Bronchial epithelial cell (primary cell): Measurements from ENCODE around the gene ARFGEF3. TPM values are rescaled to one million over a fixed set of nuclear protein-coding genes. Genes with fewer than 3 reads are reported as not detected.

Experiments used
- DNase-seq: peaks from one replicate; pipeline ENCODE4 v3.0.0-alpha.2; 2010; ENCODE audit warnings: low read depth
- FAIRE-seq: peaks from 2 replicates; lab custom pipeline; 2011; peaks lifted over from hg19 to GRCh38; lab: Jason Lieb, UNC
- H3K27me3 ChIP-seq: 2 replicates; pipeline ENCODE4 v1.5.1; 2011; ENCODE audit warnings: low read length; ENCODE audit not compliant: control insufficient read depth, insufficient read depth
- H3K36me3 ChIP-seq: 2 replicates; pipeline ENCODE4 v1.5.1; 2011; ENCODE audit warnings: low read length; ENCODE audit not compliant: control insufficient read depth, insufficient read depth
- H3K4me3 ChIP-seq: 2 replicates; pipeline ENCODE4 v1.5.1; 2011; ENCODE audit warnings: mild to moderate bottlenecking, low read depth, low read length, control low read depth
- total RNA-seq: library from RNA; depleted of rRNA; stranded (reverse); fragments of >200 nt; gene quantifications from 2 replicates; pipeline ENCODE4 v1.2.1, GENCODE V29; 2014
- TF ChIP-seq, protein P1 (sequence below): IDR thresholded peaks from 2 replicates; pipeline ENCODE4 v1.5.1; 2011; ENCODE audit warnings: mild to moderate bottlenecking, moderate library complexity, low read length, control low read depth, inconsistent platforms; ENCODE audit not compliant: insufficient read depth, severe bottlenecking

ARFGEF3 gene
- total RNA-seq, 1 donor from 2014 or later: 10.3 TPM

DNA sequence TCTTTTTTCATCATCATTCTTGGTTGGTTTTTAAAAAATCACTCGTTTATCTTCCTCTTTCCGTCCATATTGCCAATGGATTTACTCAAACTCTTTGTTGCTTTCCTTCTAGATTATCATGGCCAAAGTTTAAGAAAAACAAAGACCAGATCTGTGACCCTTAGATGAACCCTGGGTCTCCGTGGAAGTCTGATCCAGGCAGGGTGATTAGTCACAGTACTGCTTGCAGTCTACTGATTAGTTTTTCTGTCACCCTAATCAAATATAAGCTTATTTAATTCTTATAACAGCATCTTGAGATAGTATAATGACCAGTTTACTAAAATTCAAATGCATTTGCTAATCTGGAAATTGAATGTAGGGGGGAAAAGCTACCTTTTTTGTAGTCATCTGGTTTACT lies 210.0 kb downstream of the ARFGEF3 start:
- Histone ChIP-seq H3K36me3 (no peaks in the 10 kb centered on the region), H3K27me3 (no peaks in the 10 kb centered on the region), H3K4me3 (no peak overlapping the region)
- TF ChIP-seq, protein P1, sequence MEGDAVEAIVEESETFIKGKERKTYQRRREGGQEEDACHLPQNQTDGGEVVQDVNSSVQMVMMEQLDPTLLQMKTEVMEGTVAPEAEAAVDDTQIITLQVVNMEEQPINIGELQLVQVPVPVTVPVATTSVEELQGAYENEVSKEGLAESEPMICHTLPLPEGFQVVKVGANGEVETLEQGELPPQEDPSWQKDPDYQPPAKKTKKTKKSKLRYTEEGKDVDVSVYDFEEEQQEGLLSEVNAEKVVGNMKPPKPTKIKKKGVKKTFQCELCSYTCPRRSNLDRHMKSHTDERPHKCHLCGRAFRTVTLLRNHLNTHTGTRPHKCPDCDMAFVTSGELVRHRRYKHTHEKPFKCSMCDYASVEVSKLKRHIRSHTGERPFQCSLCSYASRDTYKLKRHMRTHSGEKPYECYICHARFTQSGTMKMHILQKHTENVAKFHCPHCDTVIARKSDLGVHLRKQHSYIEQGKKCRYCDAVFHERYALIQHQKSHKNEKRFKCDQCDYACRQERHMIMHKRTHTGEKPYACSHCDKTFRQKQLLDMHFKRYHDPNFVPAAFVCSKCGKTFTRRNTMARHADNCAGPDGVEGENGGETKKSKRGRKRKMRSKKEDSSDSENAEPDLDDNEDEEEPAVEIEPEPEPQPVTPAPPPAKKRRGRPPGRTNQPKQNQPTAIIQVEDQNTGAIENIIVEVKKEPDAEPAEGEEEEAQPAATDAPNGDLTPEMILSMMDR: no peak
- DNase-seq (peak; percentile 41), FAIRE-seq (no peak)

DNA sequence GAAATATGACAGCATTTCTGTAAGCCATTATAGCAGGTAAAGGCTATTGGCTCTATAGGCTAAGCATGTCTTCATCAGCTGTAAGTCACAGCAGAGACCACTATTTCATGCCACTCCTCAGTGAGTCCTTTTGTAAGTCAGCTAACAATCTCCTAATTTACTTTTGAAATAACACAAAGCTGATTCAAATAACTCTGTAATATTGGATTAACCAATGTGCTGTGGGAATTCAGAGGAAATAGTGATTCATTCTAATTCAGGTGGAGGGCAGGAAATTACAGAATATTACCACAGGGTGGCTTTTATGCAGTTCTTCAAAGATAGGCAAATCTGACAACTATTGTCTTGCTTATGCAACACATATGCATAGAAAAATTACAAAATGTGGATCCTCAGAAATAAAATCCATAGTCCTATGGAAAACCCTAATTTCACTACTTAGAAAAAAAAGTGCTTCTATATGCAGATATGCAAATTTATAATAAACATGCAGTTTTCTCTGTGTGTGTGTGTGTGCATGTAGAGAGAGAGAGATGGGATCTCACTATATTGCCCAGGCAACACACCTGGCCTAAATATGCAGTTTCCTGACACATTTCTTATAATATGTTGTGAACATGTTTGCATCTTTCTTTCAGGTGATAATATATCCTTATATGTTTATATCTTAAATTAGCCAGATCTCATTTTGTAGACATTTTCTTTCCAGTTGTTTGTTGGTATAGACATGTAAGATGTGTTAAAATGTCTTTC lies 211.1 kb downstream of the ARFGEF3 start:
- Histone ChIP-seq H3K27me3 (no peaks in the 10 kb centered on the region), H3K4me3 (no peak overlapping the region), H3K36me3 (no peaks in the 10 kb centered on the region)
- TF ChIP-seq, protein P1: peak; percentile 11
- DNase-seq: peak; percentile 78
- no peak for FAIRE-seq

DNA sequence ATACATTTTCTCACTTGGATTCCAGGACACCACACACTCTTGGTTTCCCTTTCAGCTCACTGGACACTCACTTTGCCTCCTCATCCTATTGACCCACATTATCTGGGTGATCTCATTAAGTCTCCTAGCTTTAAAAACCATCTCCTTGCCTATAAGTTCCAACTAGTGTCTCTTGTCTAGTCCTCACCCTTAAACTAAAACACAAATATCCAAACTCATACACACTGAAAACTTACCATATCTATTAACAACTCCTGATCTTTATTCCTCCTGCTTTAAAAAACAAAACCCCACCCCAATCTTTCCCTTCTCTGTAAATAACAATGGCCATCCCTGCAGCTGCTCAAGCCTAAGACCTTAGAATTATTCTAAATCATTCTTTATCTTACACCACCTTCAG lies 212.5 kb downstream of the ARFGEF3 start:
- Histone ChIP-seq H3K27me3 (no peaks in the 10 kb centered on the region), H3K4me3 (no peak overlapping the region), H3K36me3 (no peaks in the 10 kb centered on the region)
- no peak for FAIRE-seq
- DNase-seq: no peak
- TF ChIP-seq, protein P1: no peak

DNA sequence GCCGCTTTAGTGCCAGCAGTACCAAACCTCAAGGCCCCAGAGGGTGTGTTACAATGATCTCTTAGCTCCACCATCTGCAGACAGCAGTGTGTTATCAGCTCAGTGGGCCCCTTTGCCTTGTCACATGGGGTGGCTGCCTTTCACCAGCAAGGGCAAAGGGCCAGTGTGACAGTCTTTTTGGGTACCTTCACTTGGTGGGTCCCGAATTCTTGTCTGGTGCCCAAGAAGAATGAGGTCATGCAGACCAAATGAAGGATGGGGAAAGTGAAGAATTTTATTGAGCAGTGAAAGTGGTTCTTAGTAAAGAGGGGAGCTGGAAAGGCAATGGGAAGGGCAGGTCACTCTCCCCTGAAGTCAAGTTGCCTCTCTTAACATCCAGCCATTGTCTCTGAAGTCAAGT lies 213.1 kb downstream of the ARFGEF3 start:
- TF ChIP-seq, protein P1: no peak
- H3K27me3 ChIP-seq: no peaks in the 10 kb centered on the region
- FAIRE-seq (no peak), DNase-seq (no peak)
- no peaks in the 10 kb centered on the region for H3K36me3 ChIP-seq
- no peak overlapping the region for H3K4me3 ChIP-seq

DNA sequence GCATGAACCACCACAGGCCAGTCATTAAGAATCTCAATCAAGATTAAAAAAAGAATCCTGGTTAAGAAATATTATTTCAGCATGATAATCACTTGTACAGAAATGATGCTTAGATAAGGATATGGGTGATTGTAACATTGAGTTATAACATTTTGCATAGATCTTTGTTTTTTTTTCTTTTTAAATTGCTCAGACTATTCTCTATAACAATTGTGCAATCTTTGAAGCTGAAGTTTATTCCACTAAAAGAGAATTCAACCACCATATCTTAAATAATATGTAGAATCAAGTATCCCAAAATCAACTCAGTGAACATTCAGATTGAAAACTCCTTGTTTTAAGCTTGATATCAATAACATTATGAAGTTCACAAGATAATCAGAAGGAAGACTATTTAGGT lies 215.3 kb downstream of the ARFGEF3 start:
- H3K36me3 ChIP-seq: no peaks in the 10 kb centered on the region
- FAIRE-seq: no peak
- TF ChIP-seq, protein P1: no peak
- no peak for DNase-seq
- no peaks in the 10 kb centered on the region for H3K27me3 ChIP-seq
- H3K4me3 ChIP-seq: no peak overlapping the region

DNA sequence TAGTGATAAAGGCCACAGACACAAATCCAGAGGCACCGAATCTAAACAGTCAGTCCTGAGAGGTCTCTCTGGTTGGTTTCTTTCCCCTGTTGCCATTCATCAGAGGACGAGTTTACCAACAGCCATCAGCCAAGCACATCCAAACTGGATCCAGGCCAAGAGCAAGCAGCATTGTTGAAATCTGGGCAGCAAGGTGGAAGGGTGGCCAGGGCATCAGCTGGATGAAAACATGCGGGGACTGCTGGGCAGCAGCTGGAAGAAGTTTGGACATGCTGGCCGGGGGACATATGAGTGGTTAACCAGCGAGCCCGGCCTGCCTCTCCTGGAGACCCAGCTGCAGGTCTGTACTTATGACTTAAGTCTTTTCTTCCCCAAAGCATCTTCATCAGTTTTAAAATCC lies 216.1 kb downstream of the ARFGEF3 start, which contains the start of gene SMIM28:
Gene SMIM28 (plus strand): TSS at position 62 of the 400 bp plus-strand sequence. CDS start 168 bp downstream, at position 230.
- Histone ChIP-seq H3K36me3 (no peaks in the 10 kb centered on the region), H3K4me3 (no peak within 1 kb of the TSS), H3K27me3 (no peaks in the 10 kb centered on the region)
- TF ChIP-seq, protein P1: no peak
- no peak for DNase-seq
- peak; percentile 13 for FAIRE-seq
